Naive thymus-derived CD4-positive, alpha-beta T cell (primary cell): Measurements from ENCODE around the gene NEDD4L. TPM values are rescaled to one million over a fixed set of nuclear protein-coding genes. Genes with fewer than 3 reads are reported as not detected.

Experiments
- ATAC-seq: fragments of 150-1000 bp; cut with Tn5 transposase; 2 replicates; pipeline ENCODE4 v1.10.0; 2021; ENCODE audit warnings: mild to moderate bottlenecking, moderate library complexity
- CTCF ChIA-PET: fragments of 350-600 bp; sonication (Branson Sonifier 250); formaldehyde crosslinking; loops from one replicate; lab custom pipeline; 2021; ENCODE audit warnings: antibody characterized with exemption; lab: Charles Lee
- POLR2A ChIA-PET: fragments of 350-600 bp; sonication (Branson Sonifier 250); formaldehyde crosslinking; loops from one replicate; lab custom pipeline; 2021; ENCODE audit warnings: antibody characterized with exemption, inconsistent platforms; lab: Charles Lee
- DNase-seq, 9 donors: peaks; one replicate each; pipeline versions ENCODE4 v3.0.0 to v3.0.0-alpha.2; 2020 to 2022; ENCODE audit warnings: mixed read lengths in 1 of 9
- H3K27ac ChIP-seq: one replicate; pipeline ENCODE4 v1.7.0; 2013; ENCODE audit warnings: mild to moderate bottlenecking, low read depth, low read length, moderate library complexity
- H3K27me3 ChIP-seq, 2 donors: one replicate each; pipeline ENCODE4 v1.7.0; 2013; ENCODE audit warnings: low read length in 2 of 2, mild to moderate bottlenecking in 2 of 2, moderate library complexity in 2 of 2; ENCODE audit not compliant: control insufficient read depth in 2 of 2, insufficient read depth in 2 of 2
- H3K36me3 ChIP-seq, 3 experiments: 1 replicate in 2 of 3; 2 replicates in 1 of 3; pipeline ENCODE4 v1.7.0; 2013; ENCODE audit warnings: low read length in 3 of 3, mild to moderate bottlenecking in 3 of 3, moderate library complexity in 1 of 3; ENCODE audit not compliant: insufficient read depth in 3 of 3, control insufficient read depth in 2 of 3
- H3K4me1 ChIP-seq, 2 donors: one replicate each; pipeline ENCODE4 v1.7.0; 2013; ENCODE audit warnings: low read length in 2 of 2, mild to moderate bottlenecking in 2 of 2, moderate library complexity in 1 of 2; ENCODE audit not compliant: control insufficient read depth in 2 of 2, insufficient read depth in 2 of 2
- H3K4me3 ChIP-seq: 2 replicates; pipeline ENCODE4 v1.7.0; 2013; ENCODE audit warnings: mild to moderate bottlenecking, low read length
- H3K9me3 ChIP-seq, 3 experiments: 1 replicate in 2 of 3; 2 replicates in 1 of 3; pipeline ENCODE4 v1.7.0; 2013; ENCODE audit warnings: low read length in 3 of 3; ENCODE audit not compliant: control insufficient read depth in 2 of 3
- H3K27ac Mint-ChIP-seq, 9 donors: one replicate each; pipeline ENCODE4 v1.8.0; 2020 to 2022; ENCODE audit warnings: mixed read lengths in 9 of 9, mild to moderate bottlenecking in 8 of 9, moderate library complexity in 5 of 9, inconsistent platforms in 2 of 9
- H3K27me3 Mint-ChIP-seq, 5 donors: one replicate each; pipeline ENCODE4 v1.8.0; 2021 to 2022; ENCODE audit warnings: mixed read lengths in 5 of 5, mild to moderate bottlenecking in 1 of 5
- H3K36me3 Mint-ChIP-seq, 5 donors: one replicate each; pipeline ENCODE4 v1.8.0; 2020 to 2022; ENCODE audit warnings: mixed read lengths in 5 of 5, mild to moderate bottlenecking in 3 of 5, inconsistent platforms in 1 of 5
- H3K4me1 Mint-ChIP-seq, 7 donors: one replicate each; pipeline ENCODE4 v1.8.0; 2020 to 2022; ENCODE audit warnings: mixed read lengths in 7 of 7, mild to moderate bottlenecking in 3 of 7, inconsistent platforms in 1 of 7
- H3K4me3 Mint-ChIP-seq, 10 donors: one replicate each; pipeline ENCODE4 v1.8.0; 2020 to 2022; ENCODE audit warnings: mild to moderate bottlenecking in 10 of 10, mixed read lengths in 10 of 10, moderate library complexity in 6 of 10, inconsistent platforms in 2 of 10
- H3K9me3 Mint-ChIP-seq, 11 donors: one replicate each; pipeline ENCODE4 v1.8.0; 2020 to 2022; ENCODE audit warnings: mixed read lengths in 11 of 11, mild to moderate bottlenecking in 4 of 11, inconsistent platforms in 1 of 11, moderate library complexity in 1 of 11
- intact Hi-C, 2 donors: fragments of 100-400 bp; cut with micrococcal nuclease; formaldehyde crosslinking; loops; one replicate each; pipeline ENCODE4 v1.15.1; 2023
- polyA plus RNA-seq, 2 donors: library from polyadenylated mRNA; unstranded; fragments of 300-500 nt; fragmentation: Illumina TruSeq; gene quantifications; one replicate each; pipeline ENCODE4 v1.2.3, GENCODE V29; 2021
- total RNA-seq, 6 experiments: library from RNA in 5 of 6; stranded (reverse) in 5 of 6; gene quantifications; 1 replicate in 5 of 6; 2 replicates in 1 of 6; pipeline ENCODE4 v1.2.3 and lab custom pipeline; 2021 to 2026

Gene NEDD4L
- total and polyA plus RNA-seq, 7 experiments from 2014 or later, result 1.1 to 10.3 (median 4.2) TPM

GRCh38 chr18:58242435-58242834 is 198.4 kb downstream of the NEDD4L start:
- POLR2A ChIA-PET, result no interaction called here
- DNase-seq (no peak), ATAC-seq (no peak)
- Mint-ChIP-seq H3K9me3 (no peaks in the 10 kb centered on the region), H3K27ac (no peak overlapping the region), H3K4me1 (no peaks in the 10 kb centered on the region), H3K4me3 (no peak overlapping the region), H3K36me3 (no peaks in the 10 kb centered on the region), H3K27me3 (no peaks in the 10 kb centered on the region)
- intact Hi-C loops, result no loop called here
- Histone ChIP-seq H3K27ac (no peak overlapping the region), H3K27me3 (no peaks in the 10 kb centered on the region), H3K4me3 (no peak overlapping the region), H3K36me3 (no peaks in the 10 kb centered on the region), H3K9me3 (no peaks in the 10 kb centered on the region), H3K4me1 (no peaks in the 10 kb centered on the region)
- CTCF ChIA-PET, result no interaction called here

GRCh38 chr18:58242968-58243367 is 198.9 kb downstream of the NEDD4L start:
- H3K4me1 ChIP-seq, result no peaks in the 10 kb centered on the region
- CTCF ChIA-PET, result no interaction called here
- H3K27ac Mint-ChIP-seq, result no peak overlapping the region

GRCh38 chr18:58243401-58243800 is 199.4 kb downstream of the NEDD4L start:
- Mint-ChIP-seq H3K27me3 (peaks cover 0 to 3% (median 0%) of the 10 kb centered on the region in 5 donors), H3K27ac (no peak overlapping the region), H3K4me3 (no peak overlapping the region), H3K4me1 (no peaks in the 10 kb centered on the region), H3K36me3 (peaks cover 0 to 2% (median 0%) of the 10 kb centered on the region in 5 donors), H3K9me3 (no peaks in the 10 kb centered on the region)
- CTCF ChIA-PET, result no interaction called here
- no peaks in the 10 kb centered on the region for H3K27me3 ChIP-seq
- H3K27ac ChIP-seq, result no peak overlapping the region
- intact Hi-C loops, result no loop called here
- POLR2A ChIA-PET, result no interaction called here
- H3K9me3 ChIP-seq, result no peaks in the 10 kb centered on the region
- H3K36me3 ChIP-seq, result no peaks in the 10 kb centered on the region
- H3K4me1 ChIP-seq, result no peaks in the 10 kb centered on the region
- DNase-seq (no peak), ATAC-seq (no peak)
- no peak overlapping the region for H3K4me3 ChIP-seq

More at GRCh38 chr18:58242968-58243367, 198.9 kb downstream of the NEDD4L start:
- H3K4me3 ChIP-seq, result no peak overlapping the region
- no peak for ATAC-seq
- POLR2A ChIA-PET, result no interaction called here
- no peak overlapping the region for H3K27ac ChIP-seq
- H3K9me3 Mint-ChIP-seq, result no peaks in the 10 kb centered on the region
- H3K27me3 ChIP-seq, result no peaks in the 10 kb centered on the region
- H3K4me3 Mint-ChIP-seq, result no peak overlapping the region
- H3K36me3 Mint-ChIP-seq, result peaks cover 0 to 1% (median 0%) of the 10 kb centered on the region in 5 donors
- intact Hi-C loops, result no loop called here
- H3K36me3 ChIP-seq, result no peaks in the 10 kb centered on the region
- no peak for DNase-seq
- peaks cover 0 to 3% (median 0%) of the 10 kb centered on the region in 5 donors for H3K27me3 Mint-ChIP-seq
- no peaks in the 10 kb centered on the region for H3K9me3 ChIP-seq
- no peaks in the 10 kb centered on the region for H3K4me1 Mint-ChIP-seq

- Histone ChIP-seq H3K36me3 (no peaks in the 10 kb centered on the region), H3K4me3 (no peak overlapping the region), H3K4me1 (no peaks in the 10 kb centered on the region), H3K27me3 (no peaks in the 10 kb centered on the region), H3K9me3 (no peaks in the 10 kb centered on the region), H3K27ac (no peak overlapping the region)
- no peaks in the 10 kb centered on the region for H3K9me3 Mint-ChIP-seq
- H3K27me3 Mint-ChIP-seq, result peaks cover 0 to 3% (median 0%) of the 10 kb centered on the region in 5 donors
- DNase-seq, result no peak
- peaks cover 0 to 2% (median 0%) of the 10 kb centered on the region in 5 donors for H3K36me3 Mint-ChIP-seq
- no peaks in the 10 kb centered on the region for H3K4me1 Mint-ChIP-seq
- no peak overlapping the region for H3K27ac Mint-ChIP-seq
- no peak overlapping the region for H3K4me3 Mint-ChIP-seq
- ChIA-PET CTCF (no interaction called here), POLR2A (no interaction called here)
- intact Hi-C loops, result no loop called here
- ATAC-seq, result no peak
Observed at GRCh38 chr18:58247363-58247834, 203.4 kb downstream of the NEDD4L start.

GRCh38 chr18:58249712-58250111 is 205.7 kb downstream of the NEDD4L start:
- Mint-ChIP-seq H3K4me3 (no peak overlapping the region), H3K27me3 (peaks cover 0 to 3% (median 0%) of the 10 kb centered on the region in 5 donors), H3K4me1 (no peaks in the 10 kb centered on the region), H3K36me3 (peaks cover 0 to 2% (median 0%) of the 10 kb centered on the region in 5 donors), H3K9me3 (no peaks in the 10 kb centered on the region), H3K27ac (no peak overlapping the region)
- ATAC-seq (no peak), DNase-seq (no peak)
- H3K27ac ChIP-seq, result no peak overlapping the region
- no peaks in the 10 kb centered on the region for H3K9me3 ChIP-seq
- intact Hi-C loops, result no loop called here
- no peaks in the 10 kb centered on the region for H3K27me3 ChIP-seq
- H3K36me3 ChIP-seq, result no peaks in the 10 kb centered on the region
- ChIA-PET CTCF (interaction anchor here (0.6 kb wide), 1 partner anchor 45 kb away, joined by 3 read pairs; no protein-coding TSS in a partner anchor), POLR2A (no interaction called here)
- H3K4me1 ChIP-seq, result no peaks in the 10 kb centered on the region
- H3K4me3 ChIP-seq, result no peak overlapping the region

- Histone ChIP-seq H3K4me3 (no peak overlapping the region), H3K4me1 (no peaks in the 10 kb centered on the region), H3K27me3 (no peaks in the 10 kb centered on the region), H3K27ac (no peak overlapping the region), H3K36me3 (no peaks in the 10 kb centered on the region), H3K9me3 (no peaks in the 10 kb centered on the region)
- H3K36me3 Mint-ChIP-seq, result peaks cover 0 to 2% (median 0%) of the 10 kb centered on the region in 5 donors
- peaks cover 0 to 3% (median 0%) of the 10 kb centered on the region in 5 donors for H3K27me3 Mint-ChIP-seq
- H3K27ac Mint-ChIP-seq, result no peak overlapping the region
- POLR2A ChIA-PET, result no interaction called here
- no peaks in the 10 kb centered on the region for H3K4me1 Mint-ChIP-seq
- H3K9me3 Mint-ChIP-seq, result no peaks in the 10 kb centered on the region
- intact Hi-C loops, result no loop called here
- H3K4me3 Mint-ChIP-seq, result no peak overlapping the region
- DNase-seq, result no peak
- CTCF ChIA-PET, result no interaction called here
- ATAC-seq, result no peak
Observed at GRCh38 chr18:58251416-58251815, 207.4 kb downstream of the NEDD4L start.

- H3K27ac ChIP-seq, result no peak overlapping the region
- no peak overlapping the region for H3K4me3 Mint-ChIP-seq
- CTCF ChIA-PET, result no interaction called here
- DNase-seq, result no peak
- no peak for ATAC-seq
- H3K4me1 Mint-ChIP-seq, result no peaks in the 10 kb centered on the region
- POLR2A ChIA-PET, result no interaction called here
- H3K27ac Mint-ChIP-seq, result no peak overlapping the region
- H3K4me1 ChIP-seq, result no peaks in the 10 kb centered on the region
- H3K9me3 Mint-ChIP-seq, result no peaks in the 10 kb centered on the region
- no peaks in the 10 kb centered on the region for H3K36me3 ChIP-seq
- no peaks in the 10 kb centered on the region for H3K27me3 ChIP-seq
- peaks cover 0 to 7% (median 2%) of the 10 kb centered on the region in 5 donors for H3K36me3 Mint-ChIP-seq
- H3K4me3 ChIP-seq, result no peak overlapping the region
- H3K27me3 Mint-ChIP-seq, result peaks cover 0 to 3% (median 0%) of the 10 kb centered on the region in 5 donors
- H3K9me3 ChIP-seq, result no peaks in the 10 kb centered on the region
- intact Hi-C loops, result no loop called here
Observed at GRCh38 chr18:58252166-58252565, 208.1 kb downstream of the NEDD4L start.
